ENCODE results near the gene GPR78.
"Not testable (repeated sequence)": the region's sequence is repeated elsewhere in the genome, so short reads cannot be mapped to it uniquely, and the experiment has no call there.

Gene GPR78

GRCh38 chr4:8568068-8568668 lies 12.0 kb upstream of the GPR78 start:
- DNase-seq: no peak

GRCh38 chr4:8570201-8570600 lies 10.0 kb upstream of the GPR78 start:
- no peak for DNase-seq

GRCh38 chr4:8571702-8572685 lies 8.2 kb upstream of the GPR78 start:
- DNase-seq: no peak

- DNase-seq: no peak
Observed at GRCh38 chr4:8573266-8573665, 6.9 kb upstream of the GPR78 start.

GRCh38 chr4:8574796-8575370 lies 5.3 kb upstream of the GPR78 start:
- no peak for DNase-seq

GRCh38 chr4:8575457-8575856 lies 4.7 kb upstream of the GPR78 start:
- no peak for DNase-seq

- DNase-seq: not testable (repeated sequence)
Observed at GRCh38 chr4:8576591-8576990, 3.6 kb upstream of the GPR78 start.

- DNase-seq: no peak
Observed at GRCh38 chr4:8577046-8577445, 3.1 kb upstream of the GPR78 start.

GRCh38 chr4:8577972-8578371 lies 2.2 kb upstream of the GPR78 start:
- no peak for DNase-seq

- no peak for DNase-seq
Observed at GRCh38 chr4:8578717-8579116, 1.5 kb upstream of the GPR78 start.

GRCh38 chr4:8579526-8580320 lies 469 bp upstream of the GPR78 start:
- no peak for DNase-seq

GRCh38 chr4:8581094-8581861 lies 1.1 kb downstream of the GPR78 start:
- no peak for DNase-seq

- no peak for DNase-seq
Observed at GRCh38 chr4:8582016-8582415, 1.8 kb downstream of the GPR78 start.

- DNase-seq: no peak
Observed at GRCh38 chr4:8582436-8582835, 2.2 kb downstream of the GPR78 start.

- no peak for DNase-seq
Observed at GRCh38 chr4:8582941-8583654, 2.9 kb downstream of the GPR78 start.

GRCh38 chr4:8583655-8584025 lies 3.4 kb downstream of the GPR78 start:
- DNase-seq: no peak

- no peak for DNase-seq
Observed at GRCh38 chr4:8585186-8585585, 5.0 kb downstream of the GPR78 start.

- DNase-seq: no peak
Observed at GRCh38 chr4:8585721-8586212, 5.6 kb downstream of the GPR78 start.

GRCh38 chr4:8586246-8586645 lies 6.1 kb downstream of the GPR78 start:
- DNase-seq: no peak

- DNase-seq: no peak
Observed at GRCh38 chr4:8586671-8587468, 6.7 kb downstream of the GPR78 start.

All from CD4-positive, alpha-beta T cell treated with Interleukin-17A for 1 hour (primary cell).